Ascending aorta (tissue), 2 donors: ENCODE measurements around the gene ITPA. TPM values are rescaled to one million over a fixed set of nuclear protein-coding genes. Genes with fewer than 3 reads are reported as not detected.

Experiments
- DNase-seq, 2 donors: peaks; one replicate each; pipeline ENCODE4 v3.0.0-alpha.2; 2019; ENCODE audit warnings: low spot score in 2 of 2
- H3K27ac ChIP-seq, 2 donors: fragments of 200-600 bp; sonication (generic); one replicate each; pipeline ENCODE4 v1.5.1; 2016 to 2017; ENCODE audit warnings: mild to moderate bottlenecking in 1 of 2
- H3K27me3 ChIP-seq: fragments of 200-600 bp; sonication (generic); one replicate; pipeline ENCODE4 v1.5.1; 2017
- H3K36me3 ChIP-seq, 2 donors: fragments of 200-600 bp; sonication (generic); one replicate each; pipeline ENCODE4 v1.5.1; 2016
- H3K4me1 ChIP-seq, 2 donors: fragments of 200-600 bp; sonication (generic); one replicate each; pipeline ENCODE4 v1.5.1; 2016 to 2017; ENCODE audit warnings: mild to moderate bottlenecking in 1 of 2
- H3K4me3 ChIP-seq, 2 donors: fragments of 200-600 bp; sonication (generic); one replicate each; pipeline ENCODE4 v1.5.1; 2016 to 2017; ENCODE audit warnings: mild to moderate bottlenecking in 1 of 2
- H3K9me3 ChIP-seq, 2 donors: fragments of 200-600 bp; sonication (generic); one replicate each; pipeline ENCODE4 v1.5.1; 2016
- intact Hi-C: fragments of 100-400 bp; cut with DNase I; formaldehyde crosslinking; loops from one replicate; pipeline ENCODE4 v1.15.1; 2023
- total RNA-seq: library from RNA; depleted of rRNA; stranded (reverse); fragments of >200 nt; gene quantifications from one replicate; pipeline ENCODE4 v1.1.0, GENCODE V29; 2016
- TF ChIP-seq, protein P1 (sequence below), 3 experiments: fragments of 200-600 bp in 2 of 3; fragments of 450-650 bp in 1 of 3; sonication (generic) in 2 of 3; IDR thresholded peaks; one replicate each; pipeline ENCODE4 v1.5.1; 2016 to 2019; ENCODE audit warnings: antibody characterized with exemption in 3 of 3, mild to moderate bottlenecking in 1 of 3, moderate library complexity in 1 of 3

The ITPA gene
- total RNA-seq, 1 donor from 2014 or later: 111 TPM

- no peak overlapping the region for H3K27ac ChIP-seq
- TF ChIP-seq, protein P1, sequence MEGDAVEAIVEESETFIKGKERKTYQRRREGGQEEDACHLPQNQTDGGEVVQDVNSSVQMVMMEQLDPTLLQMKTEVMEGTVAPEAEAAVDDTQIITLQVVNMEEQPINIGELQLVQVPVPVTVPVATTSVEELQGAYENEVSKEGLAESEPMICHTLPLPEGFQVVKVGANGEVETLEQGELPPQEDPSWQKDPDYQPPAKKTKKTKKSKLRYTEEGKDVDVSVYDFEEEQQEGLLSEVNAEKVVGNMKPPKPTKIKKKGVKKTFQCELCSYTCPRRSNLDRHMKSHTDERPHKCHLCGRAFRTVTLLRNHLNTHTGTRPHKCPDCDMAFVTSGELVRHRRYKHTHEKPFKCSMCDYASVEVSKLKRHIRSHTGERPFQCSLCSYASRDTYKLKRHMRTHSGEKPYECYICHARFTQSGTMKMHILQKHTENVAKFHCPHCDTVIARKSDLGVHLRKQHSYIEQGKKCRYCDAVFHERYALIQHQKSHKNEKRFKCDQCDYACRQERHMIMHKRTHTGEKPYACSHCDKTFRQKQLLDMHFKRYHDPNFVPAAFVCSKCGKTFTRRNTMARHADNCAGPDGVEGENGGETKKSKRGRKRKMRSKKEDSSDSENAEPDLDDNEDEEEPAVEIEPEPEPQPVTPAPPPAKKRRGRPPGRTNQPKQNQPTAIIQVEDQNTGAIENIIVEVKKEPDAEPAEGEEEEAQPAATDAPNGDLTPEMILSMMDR (IDR thresholded peaks at IDR 0.05): no peak
- H3K9me3 ChIP-seq: no peaks in the 10 kb centered on the region
- intact Hi-C loops: no loop called here
- no peak overlapping the region for H3K4me3 ChIP-seq
- no peaks in the 10 kb centered on the region for H3K4me1 ChIP-seq
- no peaks in the 10 kb centered on the region for H3K27me3 ChIP-seq
- H3K36me3 ChIP-seq: peaks cover 74 to 97% of the 10 kb centered on the region in 2 donors
- DNase-seq: no peak
Observed at GRCh38 chr20:3194617-3195280, 14.5 kb upstream of the ITPA start.

DNA sequence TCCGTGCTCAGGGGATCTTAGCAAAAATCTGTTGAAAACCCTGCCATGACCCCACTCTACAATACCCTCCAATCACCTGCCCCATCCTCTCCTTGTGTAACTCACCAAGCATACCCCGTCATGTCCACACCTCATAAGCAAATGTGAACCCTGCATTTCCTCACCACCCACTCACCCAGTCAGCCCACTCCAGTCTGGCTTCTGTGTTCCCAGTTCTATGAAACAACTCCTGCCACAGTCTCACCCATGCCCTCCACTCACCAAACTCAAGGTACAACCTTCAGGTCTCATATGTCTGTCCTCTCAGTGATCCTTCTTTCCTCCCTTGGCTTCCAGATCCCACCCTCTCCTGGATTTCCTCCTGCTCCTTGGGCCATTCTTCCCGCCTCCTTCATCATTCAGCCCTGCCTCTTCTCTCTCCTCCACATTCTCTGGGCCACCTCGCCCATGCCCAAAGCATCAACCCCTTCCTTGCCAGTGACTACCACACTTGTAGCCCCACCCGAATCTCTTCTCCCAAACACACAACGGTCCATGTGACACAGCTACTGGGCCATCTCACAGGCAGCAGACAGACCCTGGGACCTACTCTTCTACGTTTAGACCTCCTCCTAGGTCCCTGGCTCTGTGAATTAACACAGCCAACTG lies 13.6 kb upstream of the ITPA start:
- peaks cover 79 to 96% of the 10 kb centered on the region in 2 donors for H3K36me3 ChIP-seq
- H3K27me3 ChIP-seq: no peaks in the 10 kb centered on the region
- DNase-seq: no peak
- H3K27ac ChIP-seq: no peak overlapping the region
- no peaks in the 10 kb centered on the region for H3K4me1 ChIP-seq
- H3K9me3 ChIP-seq: no peaks in the 10 kb centered on the region
- intact Hi-C loops: no loop called here
- H3K4me3 ChIP-seq: no peak overlapping the region
- TF ChIP-seq, protein P1 (IDR thresholded peaks at IDR 0.05): no peak

- intact Hi-C loops: no loop called here
- no peaks in the 10 kb centered on the region for H3K27me3 ChIP-seq
- H3K4me3 ChIP-seq: no peak overlapping the region
- DNase-seq: no peak
- peaks cover 58 to 68% of the 10 kb centered on the region in 2 donors for H3K36me3 ChIP-seq
- TF ChIP-seq, protein P1 (IDR thresholded peaks at IDR 0.05): no peak
- H3K27ac ChIP-seq: no peak overlapping the region
- no peaks in the 10 kb centered on the region for H3K9me3 ChIP-seq
- H3K4me1 ChIP-seq: peaks cover 7 to 10% of the 10 kb centered on the region in 2 donors
Observed at GRCh38 chr20:3199206-3199605, 10.1 kb upstream of the ITPA start.

DNA sequence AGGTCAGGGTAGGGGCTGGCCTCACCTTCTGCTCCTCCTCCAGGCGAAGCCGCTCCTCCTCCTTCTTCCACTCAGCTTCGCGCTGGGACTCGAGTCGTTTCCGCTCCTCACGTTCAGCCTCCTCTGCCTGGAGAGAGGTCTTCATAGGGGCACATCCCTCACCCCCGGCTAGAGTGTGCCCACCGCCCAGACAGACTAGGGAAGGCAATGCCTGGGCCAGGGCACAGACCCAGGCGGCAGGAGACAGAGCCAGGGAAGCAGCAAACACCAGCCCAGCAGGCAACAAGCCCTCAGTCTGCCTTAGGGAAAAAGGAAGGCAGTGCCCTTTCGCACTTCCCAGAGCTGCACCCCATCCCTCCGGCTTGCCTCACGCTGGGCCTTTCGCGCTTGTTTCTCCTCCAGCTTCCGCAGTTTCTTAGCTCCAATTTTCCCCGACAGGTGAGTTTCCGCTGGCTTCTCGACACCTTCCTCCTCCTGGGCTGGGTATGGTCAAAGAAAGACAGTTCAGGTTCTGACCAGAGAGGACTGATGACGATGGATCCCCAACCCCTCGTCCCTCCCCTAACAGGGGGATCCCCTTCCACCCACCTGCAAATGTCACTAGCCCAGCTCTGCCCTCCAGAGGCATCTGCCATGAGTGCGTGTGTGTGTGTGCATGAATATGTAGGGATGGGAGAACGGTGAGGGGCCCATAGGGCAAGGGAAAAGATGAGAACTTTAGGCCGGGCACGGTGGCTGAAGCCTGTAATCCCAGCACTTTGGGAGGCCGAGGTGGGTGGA lies 9.1 kb upstream of the ITPA start:
- TF ChIP-seq, protein P1 (IDR thresholded peaks at IDR 0.05): no peak
- peaks cover 7 to 10% of the 10 kb centered on the region in 2 donors for H3K4me1 ChIP-seq
- H3K27ac ChIP-seq: no peak overlapping the region
- no peak overlapping the region for H3K4me3 ChIP-seq
- DNase-seq: no peak
- no peaks in the 10 kb centered on the region for H3K27me3 ChIP-seq
- no peaks in the 10 kb centered on the region for H3K9me3 ChIP-seq
- peaks cover 48 to 58% of the 10 kb centered on the region in 2 donors for H3K36me3 ChIP-seq
- intact Hi-C loops: loop anchor here (10.0 kb wide), 1 partner anchor 205 kb away; the partner anchor contains the start of gene DNAAF9

DNA sequence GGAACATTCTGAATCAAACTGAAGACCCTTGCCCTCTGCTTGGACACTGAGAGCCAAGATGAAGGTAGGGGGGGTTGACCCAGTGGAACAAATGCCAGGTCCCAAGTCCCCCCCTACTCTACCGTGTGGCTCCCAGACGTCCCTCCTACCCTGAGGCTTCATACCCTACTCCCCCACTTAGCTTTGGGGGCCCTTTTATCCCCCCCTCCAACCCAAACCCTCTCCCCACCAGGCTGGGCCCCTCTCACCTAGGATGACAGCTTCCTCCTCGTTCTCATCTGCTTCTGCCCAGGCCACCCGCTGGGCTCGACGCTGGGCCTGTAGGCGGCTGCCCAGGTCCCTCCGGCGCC lies 6.4 kb upstream of the ITPA start:
- Histone ChIP-seq H3K4me1 (peaks cover 7 to 10% of the 10 kb centered on the region in 2 donors), H3K9me3 (no peaks in the 10 kb centered on the region), H3K4me3 (peak overlapping the region; percentile 72 to 90), H3K36me3 (peaks cover 32% of the 10 kb centered on the region in 2 donors), H3K27ac (peak overlapping the region; percentile 78 to 89), H3K27me3 (no peaks in the 10 kb centered on the region)
- TF ChIP-seq, protein P1 (IDR thresholded peaks at IDR 0.05): no peak
- DNase-seq: no peak
- intact Hi-C loops: loop anchor here (10.0 kb wide), 1 partner anchor 202 kb away; the partner anchor contains the start of gene DNAAF9
